HEK293 (cell line): Measurements from ENCODE around the gene ZNF519.

Experiments used
- CTCF ChIA-PET: fragments of 350-600 bp; formaldehyde crosslinking; extraction: SDS; loops from one replicate; lab custom pipeline; 2021; ENCODE audit warnings: antibody characterized with exemption; lab: Yijun Ruan, JAX
- POLR2A ChIA-PET: fragments of 300-600 bp; formaldehyde crosslinking; extraction: SDS; loops from one replicate; lab custom pipeline; 2020; ENCODE audit warnings: antibody characterized with exemption, inconsistent platforms; lab: Yijun Ruan, JAX
- H3K27ac ChIP-seq: fragments of 200-500 bp; sonication (Bioruptor generic); 2 replicates; pipeline ENCODE4 v1.5.1; 2014; ENCODE audit warnings: low read depth, low read length, control low read depth, inconsistent platforms; ENCODE audit errors: extremely low read depth
- H3K36me3 ChIP-seq, 2 experiments: fragments of 200-500 bp in 1 of 2; sonication (Bioruptor generic) in 1 of 2; 1 replicate in 1 of 2; 2 replicates in 1 of 2; pipeline ENCODE4 v1.5.1; 2014 to 2017; ENCODE audit warnings: inconsistent platforms in 2 of 2, low read length in 2 of 2; ENCODE audit not compliant: control insufficient read depth in 2 of 2, insufficient read depth in 1 of 2
- H3K4me1 ChIP-seq: fragments of 200-500 bp; sonication (Bioruptor generic); 2 replicates; pipeline ENCODE4 v1.5.1; 2014; ENCODE audit warnings: mild to moderate bottlenecking, low read length, inconsistent platforms; ENCODE audit not compliant: control insufficient read depth, insufficient read depth
- H3K4me3 ChIP-seq: 2 replicates; pipeline ENCODE4 v1.5.1; 2011; ENCODE audit warnings: low read depth, mild to moderate bottlenecking, control low read depth, low read length, moderate library complexity
- H3K9me3 ChIP-seq: fragments of 200-500 bp; sonication (Bioruptor generic); 2 replicates; pipeline ENCODE4 v1.5.1; 2014; ENCODE audit warnings: low read depth, low read length, inconsistent platforms; ENCODE audit not compliant: control insufficient read depth, insufficient read depth
- FEZF1 ChIP-seq: fragments of 450-650 bp; formaldehyde crosslinking; IDR thresholded peaks from 2 replicates; pipeline ENCODE4 v1.5.1; 2016; ENCODE audit warnings: missing biosample characterization, missing genetic modification characterization
- HIC1 ChIP-seq: fragments of 450-650 bp; formaldehyde crosslinking; IDR thresholded peaks from 2 replicates; pipeline ENCODE4 v1.5.1; 2016; ENCODE audit warnings: missing biosample characterization, missing genetic modification characterization
- PATZ1 ChIP-seq: fragments of 450-650 bp; formaldehyde crosslinking; IDR thresholded peaks from 2 replicates; pipeline ENCODE4 v1.5.1; 2016; ENCODE audit warnings: missing biosample characterization, missing genetic modification characterization
- PBX3 ChIP-seq: sonication (generic); formaldehyde crosslinking; IDR thresholded peaks from 2 replicates; pipeline ENCODE4 v1.8.1; 2022; ENCODE audit warnings: mild to moderate bottlenecking, moderate library complexity, missing genetic modification reagents
- SALL2 ChIP-seq: fragments of 450-650 bp; formaldehyde crosslinking; IDR thresholded peaks from 2 replicates; pipeline ENCODE4 v1.5.0; 2017; ENCODE audit warnings: missing biosample characterization, mild to moderate bottlenecking, missing genetic modification characterization, borderline replicate concordance
- TCF7L2 ChIP-seq: IDR thresholded peaks from 2 replicates; pipeline ENCODE4 v1.6.1; 2011; ENCODE audit warnings: low read depth, mild to moderate bottlenecking, inconsistent platforms, low read length, moderate library complexity, borderline replicate concordance
- ZBTB7A ChIP-seq: fragments of 450-650 bp; formaldehyde crosslinking; IDR thresholded peaks from 2 replicates; pipeline ENCODE4 v1.5.1; 2016; ENCODE audit warnings: low read depth, missing biosample characterization, missing genetic modification characterization
- ZNF112 ChIP-seq: fragments of 450-650 bp; formaldehyde crosslinking; IDR thresholded peaks from 2 replicates; pipeline ENCODE4 v1.5.0; 2017; ENCODE audit warnings: missing biosample characterization, missing genetic modification characterization
- ZNF324 ChIP-seq: fragments of 450-650 bp; formaldehyde crosslinking; IDR thresholded peaks from 2 replicates; pipeline ENCODE4 v1.5.1; 2016; ENCODE audit warnings: missing biosample characterization, missing genetic modification characterization
- ZNF335 ChIP-seq: fragments of 450-650 bp; formaldehyde crosslinking; conservative IDR thresholded peaks from 2 replicates; pipeline ENCODE4 v1.5.1; 2016; ENCODE audit warnings: missing biosample characterization, missing genetic modification characterization
- ZNF366 ChIP-seq: fragments of 450-650 bp; formaldehyde crosslinking; conservative IDR thresholded peaks from 2 replicates; pipeline ENCODE4 v1.5.1; 2016; ENCODE audit warnings: missing biosample characterization, missing genetic modification characterization
- ZNF416 ChIP-seq: fragments of 450-650 bp; formaldehyde crosslinking; IDR thresholded peaks from 2 replicates; pipeline ENCODE4 v1.5.1; 2016; ENCODE audit warnings: missing biosample characterization, missing genetic modification characterization
- ZNF449 ChIP-seq: fragments of 450-650 bp; formaldehyde crosslinking; IDR thresholded peaks from 2 replicates; pipeline ENCODE4 v1.5.1; 2017; ENCODE audit warnings: missing biosample characterization, mild to moderate bottlenecking, missing genetic modification characterization, moderate library complexity
- ZNF561 ChIP-seq: fragments of 450-650 bp; IDR thresholded peaks from 2 replicates; pipeline ENCODE4 v1.5.1; 2018; ENCODE audit warnings: missing biosample characterization, missing genetic modification characterization, borderline replicate concordance
- ZNF571 ChIP-seq: fragments of 450-650 bp; formaldehyde crosslinking; IDR thresholded peaks from 2 replicates; pipeline ENCODE4 v1.5.0; 2017; ENCODE audit warnings: missing biosample characterization, missing genetic modification characterization
- ZSCAN30 ChIP-seq: fragments of 450-650 bp; IDR thresholded peaks from 2 replicates; pipeline ENCODE4 v1.5.1; 2018; ENCODE audit warnings: missing biosample characterization, mild to moderate bottlenecking, missing genetic modification characterization, moderate library complexity

The ZNF519 gene

GRCh38 chr18:14092625-14093306, 39.5 kb downstream of the ZNF519 start:
- TF ChIP-seq ZNF335 (tag by site-specific recombination) = no peak
- no peak for TF ChIP-seq ZNF112
- TF ChIP-seq ZNF366 (tag by site-specific recombination) = no peak
- no peak for TF ChIP-seq FEZF1 (tag by site-specific recombination)
- no peak for TF ChIP-seq ZNF571
- no peak for TF ChIP-seq ZNF449 (tag by site-specific recombination)
- no peak for TF ChIP-seq ZNF324
- TF ChIP-seq PATZ1 = no peak
- TF ChIP-seq TCF7L2 = no peak
- no peak for TF ChIP-seq HIC1
- TF ChIP-seq ZBTB7A (tag by site-specific recombination) = no peak
- TF ChIP-seq ZNF561 = no peak
- no peak for TF ChIP-seq ZSCAN30 (tag by site-specific recombination)
- ChIA-PET POLR2A (no interaction called here), CTCF (interaction anchor here (0.6 to 2.9 kb wide), 4 partner anchors 225 to 280 kb away, joined by 3 to 12 read pairs (median 6); no protein-coding TSS in a partner anchor)
- Histone ChIP-seq H3K27ac (no peak overlapping the region), H3K9me3 (no peaks in the 10 kb centered on the region), H3K4me3 (no peak overlapping the region), H3K36me3 (peaks cover 0 to 13% of the 10 kb centered on the region in 2 experiments; a peak in 2 of 3 replicates), H3K4me1 (no peaks in the 10 kb centered on the region)

GRCh38 chr18:14089781-14090180, 42.5 kb downstream of the ZNF519 start:
- POLR2A ChIA-PET = no interaction called here
- no peaks in the 10 kb centered on the region for H3K4me1 ChIP-seq
- TF ChIP-seq ZNF366 (tag by site-specific recombination) (no peak), SALL2 (no peak), PBX3 (CRISPR knock-in tag) (no peak), ZNF416 (tag by site-specific recombination) (no peak)
- H3K27ac ChIP-seq = no peak overlapping the region
- no peaks in the 10 kb centered on the region for H3K9me3 ChIP-seq
- CTCF ChIA-PET = interaction anchor here (0.5 to 2.9 kb wide), 4 partner anchors 259 to 641 kb away, joined by 3 to 12 read pairs (median 6); partner anchors contain the start of gene MC5R
- H3K4me3 ChIP-seq = no peak overlapping the region
- H3K36me3 ChIP-seq = no peaks in the 10 kb centered on the region
